Uterus (tissue), 2 donors: ENCODE measurements around the gene KCNN3.

Experiments used
- POLR2A ChIP-seq, 2 donors: fragments of 450-650 bp; IDR thresholded peaks; one replicate each; pipeline ENCODE4 v1.6.1; 2016; ENCODE audit warnings: antibody characterized with exemption in 2 of 2, mild to moderate bottlenecking in 1 of 2, moderate library complexity in 1 of 2
- TF ChIP-seq, protein P1 (sequence below), 4 experiments: fragments of 200-600 bp in 2 of 4; fragments of 450-650 bp in 2 of 4; sonication (generic) in 2 of 4; IDR thresholded peaks; one replicate each; pipeline ENCODE4 v1.5.1; 2016 to 2019; ENCODE audit warnings: antibody characterized with exemption in 4 of 4, mild to moderate bottlenecking in 2 of 4, moderate library complexity in 1 of 4

DNA sequence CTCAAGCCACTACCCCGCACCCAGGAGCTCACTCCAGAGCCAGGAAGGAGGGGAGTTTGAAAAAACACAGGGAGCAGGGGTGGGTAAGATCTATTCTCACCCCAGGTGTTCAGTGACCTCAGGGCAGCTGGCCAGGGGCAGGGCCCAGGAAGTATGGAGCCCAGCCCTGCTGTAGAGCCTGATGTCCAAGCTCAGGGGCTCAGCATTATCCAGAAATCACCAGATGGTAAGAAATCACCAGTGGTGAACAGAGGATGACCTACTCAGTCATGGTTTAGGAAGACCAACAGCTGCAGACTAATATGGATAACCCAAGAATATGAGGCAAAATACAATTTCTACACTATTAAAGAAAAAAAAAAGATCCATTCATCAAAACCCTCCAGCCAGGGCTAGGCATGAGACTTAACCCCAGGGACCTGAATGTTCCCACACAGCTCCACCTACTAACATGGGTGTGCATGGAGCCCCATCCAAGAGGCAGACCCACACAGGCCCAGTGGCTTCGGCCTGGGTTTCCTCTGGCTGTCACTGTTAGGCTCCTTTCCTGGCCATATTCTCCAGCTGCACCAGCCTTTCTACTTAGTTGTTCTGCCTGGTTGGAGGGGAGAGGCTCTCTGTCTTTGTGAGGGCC, 67.6 kb downstream of the KCNN3 start:
- TF ChIP-seq, protein P1, sequence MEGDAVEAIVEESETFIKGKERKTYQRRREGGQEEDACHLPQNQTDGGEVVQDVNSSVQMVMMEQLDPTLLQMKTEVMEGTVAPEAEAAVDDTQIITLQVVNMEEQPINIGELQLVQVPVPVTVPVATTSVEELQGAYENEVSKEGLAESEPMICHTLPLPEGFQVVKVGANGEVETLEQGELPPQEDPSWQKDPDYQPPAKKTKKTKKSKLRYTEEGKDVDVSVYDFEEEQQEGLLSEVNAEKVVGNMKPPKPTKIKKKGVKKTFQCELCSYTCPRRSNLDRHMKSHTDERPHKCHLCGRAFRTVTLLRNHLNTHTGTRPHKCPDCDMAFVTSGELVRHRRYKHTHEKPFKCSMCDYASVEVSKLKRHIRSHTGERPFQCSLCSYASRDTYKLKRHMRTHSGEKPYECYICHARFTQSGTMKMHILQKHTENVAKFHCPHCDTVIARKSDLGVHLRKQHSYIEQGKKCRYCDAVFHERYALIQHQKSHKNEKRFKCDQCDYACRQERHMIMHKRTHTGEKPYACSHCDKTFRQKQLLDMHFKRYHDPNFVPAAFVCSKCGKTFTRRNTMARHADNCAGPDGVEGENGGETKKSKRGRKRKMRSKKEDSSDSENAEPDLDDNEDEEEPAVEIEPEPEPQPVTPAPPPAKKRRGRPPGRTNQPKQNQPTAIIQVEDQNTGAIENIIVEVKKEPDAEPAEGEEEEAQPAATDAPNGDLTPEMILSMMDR (IDR thresholded peaks at IDR 0.05): no peak
- no peak for TF ChIP-seq POLR2A (IDR thresholded peaks at IDR 0.05)
